ENCODE measurements around the gene SETD4.
"Not testable (repeated sequence)": the region's sequence is repeated elsewhere in the genome, so short reads cannot be mapped to it uniquely, and the experiment has no call there.

Gene SETD4

DNA sequence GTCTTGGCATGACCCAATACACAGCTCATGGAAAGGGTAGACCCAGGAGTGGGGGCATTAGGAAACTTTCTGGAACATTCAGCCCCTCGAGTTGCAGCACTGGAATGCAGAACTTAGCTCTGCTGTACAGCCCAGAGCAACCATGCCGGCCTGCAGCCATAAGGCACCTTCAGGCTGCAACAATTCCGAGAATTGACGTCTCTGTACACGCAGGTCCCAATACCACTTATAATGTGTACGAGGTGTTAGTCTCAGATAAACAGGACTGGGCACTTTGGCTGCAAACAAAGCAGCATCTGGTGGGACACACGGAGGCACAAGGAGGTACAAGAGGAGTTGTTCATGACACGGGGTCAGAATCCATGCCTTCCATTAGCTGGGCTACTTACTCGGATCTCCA lies 17.4 kb upstream of the SETD4 start:
- DNase-seq (ENCODE audit: low read depth): no peak

DNA sequence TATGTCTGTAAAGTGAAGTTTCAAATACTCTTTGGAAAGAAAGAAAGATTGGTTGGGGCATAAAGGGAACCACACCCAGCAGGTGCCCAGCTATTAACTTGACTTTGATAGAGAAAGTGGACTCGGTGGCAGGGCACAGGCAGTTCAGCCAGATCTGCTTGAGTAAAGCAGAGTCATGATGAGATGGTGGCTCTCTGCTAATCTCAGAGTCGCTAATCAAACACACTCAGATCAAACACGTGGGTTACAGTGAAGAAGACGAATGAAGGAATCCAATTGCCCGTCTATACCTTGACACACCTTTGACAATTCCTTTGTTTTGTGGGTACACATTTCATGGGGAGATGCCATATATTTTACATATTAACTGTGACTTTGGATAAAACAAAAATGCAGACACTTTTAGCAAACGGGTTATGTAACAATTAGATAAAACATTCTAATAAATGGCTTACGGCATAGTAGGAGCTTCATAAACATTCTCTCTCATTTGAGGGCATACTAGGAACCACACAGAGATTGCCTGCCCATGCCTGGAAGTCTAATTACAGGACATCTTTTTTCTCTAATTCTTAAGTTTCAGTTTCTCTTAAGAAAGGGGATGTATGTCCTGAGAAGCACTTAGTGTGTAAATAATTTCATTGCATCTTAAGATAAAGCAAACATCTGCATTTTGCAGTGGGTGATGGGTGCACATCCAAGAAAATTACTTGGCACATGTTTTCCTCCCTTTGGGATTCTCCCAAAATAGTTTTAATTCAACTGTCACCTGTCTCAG lies 16.7 kb upstream of the SETD4 start:
- no peak for DNase-seq (ENCODE audit: low read depth)

- DNase-seq (ENCODE audit: low read depth): no peak
Observed at GRCh38 chr21:36075953-36076352, 15.6 kb upstream of the SETD4 start.

- no peak for DNase-seq (ENCODE audit: low read depth)
Observed at GRCh38 chr21:36075171-36075570, 14.8 kb upstream of the SETD4 start.

- not testable (repeated sequence) for DNase-seq (ENCODE audit: low read depth)
Observed at GRCh38 chr21:36073911-36074310, 13.6 kb upstream of the SETD4 start.

GRCh38 chr21:36073181-36073580 lies 12.9 kb upstream of the SETD4 start:
- no peak for DNase-seq (ENCODE audit: low read depth)

DNA sequence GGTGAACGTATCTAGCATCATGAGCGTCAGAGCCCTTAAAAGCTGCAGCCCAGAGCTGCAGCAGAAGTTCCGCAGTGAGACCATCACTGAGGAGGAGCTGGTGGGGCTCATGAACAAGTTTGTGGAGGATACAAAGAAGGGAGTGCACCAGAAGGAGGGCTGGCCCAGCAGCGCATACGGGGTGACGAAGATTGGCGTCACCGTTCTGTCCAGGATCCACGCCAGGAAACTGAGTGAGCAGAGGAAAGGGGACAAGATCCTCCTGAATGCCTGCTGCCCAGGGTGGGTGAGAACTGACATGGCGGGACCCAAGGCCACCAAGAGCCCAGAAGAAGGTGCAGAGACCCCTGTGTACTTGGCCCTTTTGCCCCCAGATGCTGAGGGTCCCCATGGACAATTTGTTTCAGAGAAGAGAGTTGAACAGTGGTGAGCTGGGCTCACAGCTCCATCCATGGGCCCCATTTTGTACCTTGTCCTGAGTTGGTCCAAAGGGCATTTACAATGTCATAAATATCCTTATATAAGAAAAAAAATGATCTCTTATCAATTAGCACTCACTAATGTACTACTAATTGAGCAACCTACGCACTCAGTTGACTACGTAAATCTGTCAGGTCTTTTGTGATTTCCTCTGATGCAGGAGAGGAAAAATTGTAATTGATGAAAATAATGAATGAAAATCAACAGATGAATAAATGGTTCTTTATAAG lies 12.3 kb upstream of the SETD4 start:
- no peak for DNase-seq (ENCODE audit: low read depth)

DNA sequence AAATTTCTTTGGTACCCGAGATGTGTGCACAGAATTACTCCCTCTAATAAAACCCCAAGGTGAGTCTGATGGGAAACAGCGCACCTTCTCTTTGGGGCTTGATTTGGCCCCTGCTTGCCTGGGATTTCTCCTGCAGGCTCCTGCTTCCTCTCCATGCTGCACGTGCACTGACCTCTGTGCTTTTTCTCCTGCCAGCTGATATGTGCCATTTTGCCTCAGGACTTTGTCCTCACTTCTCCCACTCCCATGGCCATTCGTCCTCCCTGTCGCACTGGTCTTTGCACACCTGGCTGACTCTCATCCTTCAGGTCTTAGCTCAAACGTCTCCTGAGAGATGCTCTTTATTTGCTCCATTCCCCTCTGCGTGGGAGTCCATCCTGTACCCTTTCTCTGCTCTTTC lies 10.7 kb upstream of the SETD4 start:
- no peak for DNase-seq (ENCODE audit: low read depth)

DNA sequence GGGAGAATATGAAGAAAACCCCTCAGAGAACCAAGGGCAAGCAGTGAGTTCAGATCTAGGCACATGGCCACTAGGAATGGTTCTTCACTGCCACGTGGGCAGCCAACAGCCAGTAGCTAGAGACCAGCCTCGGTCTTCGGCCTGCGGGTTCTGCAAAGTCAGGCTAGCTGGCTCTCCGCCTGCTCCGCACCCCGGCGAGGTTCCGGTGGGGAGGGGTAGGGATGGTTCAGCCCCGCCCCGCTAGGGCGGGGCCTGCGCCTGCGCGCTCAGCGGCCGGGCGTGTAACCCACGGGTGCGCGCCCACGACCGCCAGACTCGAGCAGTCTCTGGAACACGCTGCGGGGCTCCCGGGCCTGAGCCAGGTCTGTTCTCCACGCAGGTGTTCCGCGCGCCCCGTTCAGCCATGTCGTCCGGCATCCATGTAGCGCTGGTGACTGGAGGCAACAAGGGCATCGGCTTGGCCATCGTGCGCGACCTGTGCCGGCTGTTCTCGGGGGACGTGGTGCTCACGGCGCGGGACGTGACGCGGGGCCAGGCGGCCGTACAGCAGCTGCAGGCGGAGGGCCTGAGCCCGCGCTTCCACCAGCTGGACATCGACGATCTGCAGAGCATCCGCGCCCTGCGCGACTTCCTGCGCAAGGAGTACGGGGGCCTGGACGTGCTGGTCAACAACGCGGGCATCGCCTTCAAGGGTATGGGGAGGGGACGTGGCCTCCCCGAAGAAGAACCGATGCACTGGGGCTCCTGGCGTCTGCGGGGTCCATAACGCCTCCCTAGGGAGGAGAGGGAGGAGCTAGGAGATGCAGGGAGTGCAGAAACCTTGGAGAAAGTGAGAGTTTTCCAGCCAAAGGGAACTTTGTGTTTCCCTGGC lies 9.6 kb upstream of the SETD4 start, which contains the start of gene CBR1:
CBR1 (plus strand) TSS at position 312 of the 871 bp plus-strand sequence; CDS start at position 404, 92 bp downstream.
- peak; percentile 92 for DNase-seq (ENCODE audit: low read depth)

GRCh38 chr21:36068748-36069398 lies 8.5 kb upstream of the SETD4 start:
- no peak for DNase-seq (ENCODE audit: low read depth)

- DNase-seq (ENCODE audit: low read depth): peak; percentile 32
Observed at GRCh38 chr21:36065497-36066036, 5.2 kb upstream of the SETD4 start.

GRCh38 chr21:36064085-36064460 lies 3.7 kb upstream of the SETD4 start:
- DNase-seq (ENCODE audit: low read depth): no peak

DNA sequence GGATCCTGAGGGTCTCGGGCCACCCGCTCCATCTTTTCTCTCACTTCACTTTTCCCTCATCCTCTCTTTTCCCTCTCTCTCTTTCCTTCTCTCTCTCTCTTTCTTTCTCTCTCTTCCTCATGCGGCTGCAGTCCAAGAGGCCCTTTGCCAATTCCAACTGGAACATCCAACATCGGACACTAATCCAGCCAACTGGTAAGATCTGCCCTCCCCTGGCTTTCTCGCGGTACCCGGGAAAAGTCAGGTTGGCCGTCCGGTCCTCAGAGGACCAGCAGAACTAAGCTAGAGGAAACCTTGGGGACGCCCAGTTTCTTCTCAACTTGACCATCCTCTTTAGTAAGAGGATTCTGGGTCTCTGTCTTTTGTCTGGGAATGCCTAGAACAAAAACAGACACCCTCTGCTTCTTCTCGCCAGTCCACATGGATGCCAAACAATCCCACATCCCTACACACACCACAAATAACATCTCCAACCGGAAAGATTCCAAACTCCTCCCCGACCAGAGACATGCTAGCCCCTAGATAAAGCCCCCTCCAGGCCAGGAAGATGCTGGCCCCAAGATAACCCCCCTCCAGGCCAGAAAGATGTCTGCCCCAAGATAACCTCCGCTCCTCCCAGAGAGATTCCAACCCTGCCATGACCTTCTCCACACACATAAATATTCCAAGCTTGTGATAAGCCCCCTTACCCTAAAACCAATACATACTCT lies 3.2 kb upstream of the SETD4 start:
- no peak for DNase-seq (ENCODE audit: low read depth)

GRCh38 chr21:36061445-36061844 lies 1.1 kb upstream of the SETD4 start:
- DNase-seq (ENCODE audit: low read depth): no peak

DNA sequence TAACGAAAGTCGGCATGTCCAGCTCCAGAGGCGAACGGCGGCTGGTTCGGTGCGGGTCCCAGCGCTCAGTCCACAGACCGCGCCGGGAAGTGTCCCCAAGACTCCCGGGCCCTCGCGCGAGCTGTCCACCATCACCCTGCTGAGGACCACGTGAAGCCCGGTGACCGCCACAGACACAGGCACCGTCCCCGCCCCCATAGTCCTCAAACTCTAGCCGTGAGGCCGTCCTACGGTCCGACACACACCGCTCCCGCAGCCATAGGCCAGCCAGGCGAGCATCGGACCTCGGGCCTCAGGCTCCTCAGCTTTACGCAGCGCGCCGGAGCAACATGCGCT lies 535 bp downstream of the SETD4 start:
- DNase-seq (ENCODE audit: low read depth): no peak

- no peak for DNase-seq (ENCODE audit: low read depth)
Observed at GRCh38 chr21:36055551-36055950, 4.8 kb downstream of the SETD4 start.

GRCh38 chr21:36053715-36054062 lies 6.6 kb downstream of the SETD4 start:
- no peak for DNase-seq (ENCODE audit: low read depth)

DNA sequence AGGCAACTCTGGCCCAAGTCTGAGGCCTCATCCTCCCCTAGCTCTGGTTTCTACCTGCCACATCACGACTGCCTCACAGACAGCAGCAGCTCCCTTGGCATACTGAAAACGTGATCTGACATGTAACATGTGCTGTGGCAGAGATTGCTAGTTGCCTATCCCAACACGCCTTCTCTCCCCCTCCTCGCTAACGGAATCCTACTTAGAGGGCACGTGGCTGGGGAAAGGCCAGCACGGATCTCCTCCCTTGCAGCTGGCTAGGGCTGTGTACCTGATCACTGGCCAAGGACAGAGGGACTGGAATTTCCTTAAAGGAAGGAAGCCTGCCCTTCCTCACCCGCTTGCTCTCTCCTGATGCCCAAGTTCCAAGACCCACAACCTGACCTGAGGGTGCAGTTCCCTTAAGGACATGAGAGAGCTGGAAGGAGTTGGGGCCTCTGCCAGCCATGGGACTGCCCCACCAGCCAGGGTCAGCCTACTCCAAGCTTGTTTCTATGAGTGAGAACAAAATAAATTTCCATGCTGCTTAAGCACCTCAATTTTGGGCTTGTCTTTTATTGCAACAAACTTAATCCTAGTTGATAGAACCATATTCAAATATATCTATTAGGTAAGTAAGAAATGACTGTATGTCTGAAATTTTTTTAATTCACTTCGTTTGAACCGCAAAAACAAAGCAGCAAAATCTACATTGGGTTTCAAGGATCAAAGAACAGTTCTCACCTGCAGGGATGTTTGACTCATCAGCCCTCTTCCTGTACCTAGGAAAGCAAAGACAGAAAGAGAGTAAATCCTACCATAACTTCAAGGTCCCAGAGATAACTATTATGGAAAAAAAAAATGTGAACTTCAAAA lies 7.2 kb downstream of the SETD4 start:
- DNase-seq (ENCODE audit: low read depth): no peak

- DNase-seq (ENCODE audit: low read depth): no peak
Observed at GRCh38 chr21:36048357-36048756, 12.0 kb downstream of the SETD4 start.

- DNase-seq (ENCODE audit: low read depth): no peak
Observed at GRCh38 chr21:36047139-36047538, 13.2 kb downstream of the SETD4 start.
